GM19328 (cell line): ENCODE measurements around the gene CNTNAP4.

Experiments used
- ATAC-seq: cut with Tn5 transposase; IDR thresholded peaks from one replicate; pipeline ENCODE4 v1.9.1; 2021; ENCODE audit warnings: mild to moderate bottlenecking, moderate library complexity; ENCODE audit not compliant: unreplicated experiment

Gene CNTNAP4

DNA sequence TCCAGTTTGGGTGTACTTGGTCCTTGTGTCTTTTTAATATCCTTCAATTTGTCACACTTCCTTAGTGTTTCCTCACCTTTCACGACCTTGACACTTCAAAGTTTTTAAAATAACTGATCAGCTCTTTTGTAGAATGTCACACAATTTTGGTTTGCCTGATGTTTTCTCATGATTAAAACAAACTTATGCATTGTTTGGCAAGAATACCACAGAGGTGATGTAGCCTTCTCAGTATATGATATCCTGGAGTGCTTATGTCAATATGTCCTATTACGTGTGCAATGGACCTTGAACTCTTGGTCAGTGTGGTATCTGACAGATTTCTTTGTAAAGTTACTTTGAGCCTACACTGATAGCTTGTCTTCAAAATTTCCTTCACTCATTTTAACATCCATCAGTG, 297.4 kb downstream of the CNTNAP4 start:
- ATAC-seq: no peak

DNA sequence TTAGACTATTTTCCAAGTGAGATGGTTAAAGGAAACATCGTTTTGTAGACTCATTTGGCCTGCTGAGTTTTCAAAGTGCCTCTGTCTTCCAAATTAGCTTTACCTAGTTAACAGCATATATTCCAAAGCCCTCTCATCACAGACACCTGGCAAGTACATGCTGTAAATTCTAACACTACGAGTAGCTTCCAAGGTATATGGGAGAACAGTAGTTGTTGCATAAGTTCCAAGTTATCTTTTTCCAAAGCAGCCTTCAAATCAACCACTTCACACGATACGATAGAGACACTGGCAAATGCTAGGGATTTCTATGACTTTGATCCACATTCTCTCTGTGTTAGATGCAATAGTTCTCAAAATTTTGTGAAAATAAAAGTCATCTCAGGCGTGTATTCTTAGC, 299.3 kb downstream of the CNTNAP4 start:
- no peak for ATAC-seq

DNA sequence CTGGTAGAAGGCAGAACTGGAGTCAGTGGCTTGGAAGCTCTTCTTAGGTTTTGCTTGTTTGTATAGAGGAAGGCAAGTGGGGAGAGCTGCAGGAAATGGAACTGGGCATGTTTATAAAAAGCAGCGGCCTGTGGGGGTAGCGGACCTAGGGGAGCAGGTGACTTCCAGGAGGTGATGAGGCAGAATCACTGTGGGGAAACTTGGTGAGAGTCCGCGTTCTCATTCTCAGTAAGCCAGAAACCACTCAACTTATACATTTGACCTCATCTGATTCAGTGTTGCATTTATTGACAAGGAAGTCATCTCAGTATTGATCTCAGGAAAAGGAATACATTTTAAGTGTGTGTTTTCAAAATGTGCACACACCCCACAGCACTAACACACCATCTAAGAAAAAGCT, 299.8 kb downstream of the CNTNAP4 start:
- ATAC-seq: peak; percentile 61

DNA sequence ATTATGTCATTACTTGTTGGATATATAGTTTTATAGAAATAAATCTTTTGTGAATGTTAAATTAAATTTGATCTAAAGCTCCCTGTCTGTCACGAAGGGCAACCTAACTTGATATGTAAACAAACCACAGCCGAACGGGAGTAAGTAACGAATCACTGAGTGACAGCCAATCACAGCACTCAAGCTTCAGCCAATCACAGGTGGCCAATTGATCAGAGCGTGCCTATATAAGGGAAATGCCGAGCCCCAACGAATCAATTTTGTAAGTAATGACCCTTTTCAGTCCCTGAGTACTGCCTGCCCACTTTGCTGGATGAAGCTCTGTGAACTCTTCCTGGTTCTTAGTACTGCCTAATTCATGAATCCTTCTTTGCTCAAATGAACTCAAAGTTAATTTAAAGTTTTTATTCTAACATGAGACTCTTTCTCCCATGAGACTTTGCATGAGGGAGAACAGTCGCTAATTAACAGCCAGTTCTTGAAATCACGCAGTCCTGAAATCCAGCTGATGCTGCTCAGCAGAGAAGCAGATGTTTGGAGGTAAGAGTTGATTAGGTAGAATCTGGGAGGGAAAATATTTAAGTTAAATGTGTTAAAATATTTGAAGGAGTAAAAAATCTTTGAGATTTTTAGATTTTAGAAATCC, 302.2 kb downstream of the CNTNAP4 start:
- ATAC-seq: no peak

DNA sequence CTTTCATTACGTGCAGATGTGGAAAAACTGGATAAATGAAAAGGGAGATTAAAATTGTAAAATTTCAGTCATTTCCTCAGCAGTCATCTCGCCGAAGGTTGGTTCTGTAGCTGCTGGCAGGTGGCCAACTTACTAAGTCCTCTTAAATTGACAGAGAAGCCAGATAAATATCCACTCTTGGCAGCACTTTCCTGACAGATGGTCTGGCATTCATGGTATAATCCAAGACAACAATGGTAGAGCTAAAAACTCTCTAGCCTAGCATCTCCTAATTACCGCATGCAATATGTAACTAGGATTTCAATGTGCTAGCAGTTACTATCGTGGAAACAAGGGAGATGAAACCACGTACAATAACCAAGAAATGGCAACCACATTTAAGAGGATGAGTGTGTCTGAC, 306.3 kb downstream of the CNTNAP4 start:
- ATAC-seq: no peak

DNA sequence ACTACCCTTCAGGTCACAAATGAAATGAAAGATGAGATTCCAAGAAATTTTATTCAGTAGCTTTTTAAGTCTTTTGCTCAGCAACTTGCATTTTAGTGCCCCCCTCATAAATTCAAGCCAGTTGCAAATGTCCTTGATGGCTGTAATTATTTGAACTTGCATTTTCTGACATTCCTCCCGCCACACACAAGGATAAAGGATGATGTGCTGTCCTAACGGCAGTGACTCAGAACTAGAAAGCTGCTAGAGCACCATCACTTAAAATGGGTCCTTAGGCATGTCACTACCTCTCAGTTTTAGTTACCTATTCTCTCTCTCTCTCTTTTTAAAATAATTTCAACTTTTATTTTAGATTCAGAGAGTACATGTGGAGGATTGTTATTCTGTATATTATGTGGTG, 306.7 kb downstream of the CNTNAP4 start:
- ATAC-seq: no peak

DNA sequence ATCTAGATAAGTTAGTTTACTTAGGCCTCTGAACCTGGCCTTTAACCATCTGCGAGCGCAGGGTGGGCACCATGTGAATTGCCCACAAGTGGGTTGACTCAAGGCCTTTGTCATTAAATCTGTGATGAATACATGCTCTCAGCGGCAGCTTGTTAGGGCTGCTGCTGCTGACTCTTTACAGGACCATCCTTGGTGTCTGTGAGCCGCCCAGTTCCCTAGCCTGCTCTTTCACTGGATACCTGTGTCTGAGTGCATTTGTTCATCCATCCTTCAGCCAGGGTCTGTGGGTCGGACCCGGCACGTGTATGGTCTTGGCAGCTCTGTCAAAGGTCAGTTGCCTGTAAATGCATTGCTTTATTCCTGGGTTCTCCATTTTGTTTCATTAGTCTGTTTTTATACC, 321.3 kb downstream of the CNTNAP4 start:
- ATAC-seq: no peak

DNA sequence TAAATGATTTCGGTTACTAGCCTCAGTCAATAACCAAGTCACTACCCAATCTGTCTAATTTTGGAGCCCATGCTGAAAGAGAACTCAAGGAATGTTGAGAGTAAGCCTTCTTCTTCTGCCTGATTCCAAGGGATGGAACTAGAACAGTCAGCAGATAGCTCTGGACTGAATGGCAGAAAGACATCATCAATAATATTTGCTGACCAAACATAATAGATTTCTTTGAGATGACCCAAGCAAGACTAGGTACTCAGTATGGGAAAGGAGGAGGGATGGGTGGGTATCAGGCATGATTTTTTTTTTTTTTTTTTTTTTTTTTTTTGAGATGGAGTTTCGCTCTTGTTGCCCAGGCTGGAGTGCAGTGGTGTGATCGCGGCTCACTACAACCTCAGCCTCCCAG, 330.1 kb downstream of the CNTNAP4 start:
- no peak for ATAC-seq
